GM21381 (cell line): ENCODE measurements around the gene PEF1.

Experiments used
- ATAC-seq: cut with Tn5 transposase; IDR thresholded peaks from one replicate; pipeline ENCODE4 v1.9.1; 2021; ENCODE audit warnings: mild to moderate bottlenecking, moderate library complexity; ENCODE audit not compliant: unreplicated experiment

Gene PEF1

GRCh38 chr1:31586376-31587327 lies 58.0 kb downstream of the PEF1 start:
- no peak for ATAC-seq

- ATAC-seq = no peak
These were observed 58.8 kb downstream of the PEF1 start for GRCh38 chr1:31585736-31586365.

GRCh38 chr1:31584869-31585735 lies 59.6 kb downstream of the PEF1 start:
- ATAC-seq = no peak

DNA sequence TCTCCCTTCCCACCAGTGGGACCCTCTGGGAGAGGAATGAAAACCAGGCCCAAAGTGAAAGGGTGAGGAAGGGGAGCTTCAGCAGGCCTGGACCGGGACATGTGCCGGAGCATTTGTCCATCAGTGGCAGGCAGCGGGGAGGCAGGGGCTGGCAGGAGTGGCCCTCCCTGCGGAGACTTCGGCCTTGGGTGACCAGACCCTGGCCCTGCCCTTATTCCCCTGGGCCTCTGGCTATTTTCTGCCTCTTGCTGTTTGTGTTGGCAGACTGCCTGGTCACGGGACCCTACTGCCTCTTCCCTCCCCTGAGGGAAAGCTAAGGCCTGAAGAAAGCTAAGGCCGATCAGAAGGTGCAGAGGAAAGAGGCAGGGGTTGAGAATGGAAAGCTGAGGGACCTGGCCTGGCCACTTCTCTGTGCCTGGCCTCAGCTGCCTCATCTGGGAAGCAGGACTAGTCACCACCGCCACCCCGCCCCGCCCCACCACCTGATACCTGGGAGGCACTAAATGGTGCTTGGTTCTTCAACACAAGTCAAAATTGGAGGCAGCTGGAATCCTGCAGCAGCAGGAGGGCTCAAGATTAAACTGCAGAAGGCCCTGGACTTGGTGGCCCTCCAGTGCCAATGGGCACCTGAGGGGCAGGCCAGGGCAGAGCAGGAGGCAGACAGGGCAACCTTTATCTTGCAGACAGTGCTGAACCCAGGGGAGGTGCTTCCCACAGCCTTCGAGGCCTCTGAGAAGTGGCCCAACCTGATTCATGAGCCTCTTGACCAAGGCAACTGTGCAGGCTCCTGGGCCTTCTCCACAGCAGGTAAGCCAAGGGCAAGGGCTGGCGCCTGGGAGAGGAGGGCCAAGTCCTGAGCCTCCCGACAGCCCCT lies 60.4 kb downstream of the PEF1 start:
- ATAC-seq = no peak

GRCh38 chr1:31583082-31583994 lies 61.3 kb downstream of the PEF1 start:
- no peak for ATAC-seq

DNA sequence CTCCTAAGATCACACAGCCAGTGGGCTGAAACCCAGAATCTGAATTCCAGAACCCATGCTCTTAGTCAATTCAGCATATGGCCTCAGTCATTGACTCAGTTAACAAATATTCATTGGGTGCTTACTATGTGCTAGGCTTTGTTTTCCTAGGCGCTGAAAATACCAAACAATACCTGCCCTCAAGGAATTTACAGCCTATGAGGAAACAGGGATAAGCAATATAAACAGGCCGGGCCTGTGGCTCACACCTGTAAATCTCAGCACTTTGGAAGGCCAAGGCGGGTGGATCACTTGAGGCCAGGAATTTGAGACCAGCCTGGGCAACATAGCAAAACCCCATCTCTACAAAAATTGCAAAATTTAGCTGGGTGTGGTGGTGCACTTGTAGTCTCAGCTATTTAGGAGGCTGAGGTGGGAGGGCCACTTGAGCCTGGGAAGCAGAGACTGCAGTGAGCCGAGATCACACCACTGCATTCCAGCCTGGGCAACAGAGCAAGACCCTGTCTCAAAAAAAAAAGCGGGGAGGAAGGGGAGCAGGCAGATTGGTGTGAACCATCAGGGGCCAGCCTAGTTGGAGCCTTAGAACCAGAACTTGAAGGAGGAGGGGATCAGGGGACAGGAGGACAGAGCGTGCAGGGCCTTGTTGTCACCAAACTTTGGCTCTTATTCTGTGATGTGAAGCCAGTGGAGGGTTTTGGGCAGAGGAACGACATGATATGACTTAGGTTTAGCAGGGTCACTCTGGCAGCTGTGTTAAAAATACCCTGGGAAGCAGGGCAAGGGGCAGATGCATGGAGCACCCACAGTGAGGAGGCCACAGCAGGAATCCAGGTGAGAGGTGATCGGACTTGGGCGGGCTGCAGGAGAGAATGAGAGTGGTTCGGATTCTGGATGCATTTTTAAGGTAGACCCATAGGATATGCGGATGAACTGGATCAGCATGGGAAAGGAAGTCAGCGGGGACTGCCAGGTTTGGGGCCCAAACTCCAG lies 62.6 kb downstream of the PEF1 start:
- no peak for ATAC-seq

DNA sequence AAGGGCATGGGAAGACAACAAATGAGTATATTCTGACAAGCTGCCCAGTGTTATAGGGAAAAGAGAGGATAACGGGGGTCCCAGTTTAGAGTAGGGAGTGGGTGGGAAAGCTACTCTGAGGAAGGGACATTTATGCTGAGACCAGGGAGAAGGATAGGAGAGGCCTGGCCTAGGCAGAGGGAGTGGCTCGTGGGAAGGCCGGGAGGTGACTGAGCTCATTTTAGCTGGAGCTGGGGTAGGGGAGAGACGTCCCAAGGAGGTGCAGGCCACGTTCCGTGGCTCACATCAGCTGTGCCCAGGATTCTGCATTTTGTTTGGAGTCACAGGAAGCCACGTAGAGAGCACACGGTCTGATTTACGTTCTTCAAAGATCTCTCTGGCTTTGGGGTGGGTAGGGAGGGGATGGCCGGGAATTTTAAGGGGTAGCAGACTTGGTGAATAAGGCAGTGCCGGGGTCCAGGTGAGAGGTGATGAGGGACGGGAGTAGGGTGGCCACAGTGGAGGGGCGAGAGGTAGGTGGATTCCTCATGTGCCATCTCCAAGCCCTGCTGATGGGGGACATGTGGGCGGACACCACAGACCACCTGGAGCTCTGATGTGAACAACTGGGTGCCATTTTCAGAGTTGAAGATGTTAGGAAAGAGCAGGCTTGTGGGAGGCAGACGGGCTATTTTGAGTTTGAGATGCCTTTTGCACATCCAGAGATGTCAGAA lies 63.6 kb downstream of the PEF1 start:
- no peak for ATAC-seq

- no peak for ATAC-seq
These were observed 64.2 kb downstream of the PEF1 start for GRCh38 chr1:31580513-31580870.
